ENCODE data around the gene CYP1A2.
"Not testable (repeated sequence)": the region's sequence is repeated elsewhere in the genome, so short reads cannot be mapped to it uniquely, and the experiment has no call there.

The CYP1A2 gene

DNA sequence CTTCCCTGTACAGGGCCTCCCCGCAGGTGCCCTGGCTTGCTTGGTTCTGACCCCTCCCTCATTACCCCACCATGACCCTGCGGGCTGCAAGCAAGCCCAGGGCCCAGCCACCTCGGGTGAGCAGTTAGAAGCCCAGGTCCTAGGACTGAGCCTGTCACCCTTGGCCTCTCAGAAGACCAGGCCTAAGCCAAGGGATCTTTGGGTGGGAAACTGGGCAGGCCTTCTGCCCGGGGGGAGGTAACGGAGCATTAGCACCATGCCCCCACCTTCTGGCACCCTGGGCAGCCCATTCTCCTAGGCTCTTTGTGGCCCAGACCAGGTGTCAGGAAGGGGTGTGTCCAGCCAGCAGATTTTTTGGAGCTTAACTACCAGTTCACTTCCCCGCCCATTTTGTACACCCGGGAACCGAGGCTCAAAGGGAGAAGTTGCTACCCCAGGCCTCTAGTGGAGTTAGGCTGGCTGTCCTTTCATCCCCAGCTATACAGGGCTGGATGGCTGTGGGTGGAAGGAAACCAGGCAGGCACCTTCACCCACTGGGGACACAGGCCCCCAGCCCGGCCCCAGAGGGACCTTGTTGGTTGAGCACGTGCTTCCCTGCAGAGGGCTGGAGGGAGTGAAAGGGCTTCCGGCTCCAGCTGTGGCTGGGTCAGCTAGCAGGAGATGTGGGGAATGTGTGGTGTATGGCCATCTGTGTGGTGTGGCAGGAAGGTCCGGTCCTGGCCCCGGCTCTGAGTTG is 34.6 kb downstream of the CYP1A2 start:
- DNase-seq, result no peak
- H3K36me3 ChIP-seq (ENCODE audit: control insufficient read depth, insufficient read depth, low read length), result no peaks in the 10 kb centered on the region
- peak overlapping the region; percentile 98 for H3K4me2 ChIP-seq (ENCODE audit: low read length)
- no peak overlapping the region for H4K5ac ChIP-seq (ENCODE audit: low read length)
- no peak overlapping the region for H2BK5ac ChIP-seq (ENCODE audit: low read length)
- no peak overlapping the region for H4K8ac ChIP-seq (ENCODE audit: low read depth, low read length)
- no peak overlapping the region for H3K27ac ChIP-seq (ENCODE audit: low read depth, low read length)
- no peak overlapping the region for H3K18ac ChIP-seq (ENCODE audit: low read length)
- H3K23ac ChIP-seq (ENCODE audit: low read length), result peak overlapping the region; percentile 89
- H3K56ac ChIP-seq (ENCODE audit: low read length), result peak overlapping the region; percentile 95
- no peak overlapping the region for H2BK120ac ChIP-seq (ENCODE audit: low read depth, low read length)
- H2BK15ac ChIP-seq (replicated peaks; ENCODE audit: low read depth), result no peak overlapping the region
- H3K4me3 ChIP-seq (ENCODE audit: low read length), result peak overlapping the region; percentile 89
- H3K9ac ChIP-seq (ENCODE audit: low read length), result peak overlapping the region; percentile 75
- peaks cover 29% of the 10 kb centered on the region for H3K79me2 ChIP-seq (ENCODE audit: control insufficient read depth, insufficient read depth, low read length)
- peaks cover 10% of the 10 kb centered on the region for H3K4me1 ChIP-seq (ENCODE audit: control insufficient read depth, low read depth, low read length)
- no CpG with 5 or more reads among the region's 13 CpGs for WGBS (ENCODE audit: extremely low coverage, insufficient coverage, low lambda C conversion rate)
- H2AK5ac ChIP-seq (ENCODE audit: low read length), result peak overlapping the region; percentile 82
- H3K79me1 ChIP-seq (ENCODE audit: low read length), result peaks cover 33% of the 10 kb centered on the region
- no peak overlapping the region for H3K4ac ChIP-seq (ENCODE audit: low read depth, low read length)
- no peaks in the 10 kb centered on the region for H3K27me3 ChIP-seq (ENCODE audit: insufficient read depth, low read length, poor library complexity)

DNA sequence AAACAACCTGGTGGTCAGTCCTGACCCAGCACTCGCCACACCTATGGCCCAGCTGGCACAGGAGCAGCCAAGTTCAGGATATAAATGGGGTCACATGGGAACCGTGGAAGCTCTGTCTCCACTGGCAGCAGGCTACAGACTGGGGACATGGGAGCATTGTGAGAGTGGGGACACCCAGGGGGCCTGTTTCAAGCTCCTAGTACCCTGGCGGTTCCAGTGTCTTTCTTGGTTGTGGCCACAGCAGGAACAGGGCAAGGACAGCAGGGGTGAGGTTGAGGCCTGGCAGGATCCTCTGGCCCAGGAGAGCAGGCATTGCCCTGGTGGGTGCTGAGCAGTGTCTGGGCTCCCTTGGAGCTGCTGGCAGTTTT is 35.1 kb downstream of the CYP1A2 start:
- peak overlapping the region; percentile 75 for H3K9ac ChIP-seq (ENCODE audit: low read length)
- H3K18ac ChIP-seq (ENCODE audit: low read length), result no peak overlapping the region
- WGBS (ENCODE audit: extremely low coverage, insufficient coverage, low lambda C conversion rate), result no CpG with 5 or more reads among the region's 3 CpGs
- peaks cover 37% of the 10 kb centered on the region for H3K79me1 ChIP-seq (ENCODE audit: low read length)
- peaks cover 12% of the 10 kb centered on the region for H3K4me1 ChIP-seq (ENCODE audit: control insufficient read depth, low read depth, low read length)
- H3K4me3 ChIP-seq (ENCODE audit: low read length), result no peak overlapping the region
- H3K36me3 ChIP-seq (ENCODE audit: control insufficient read depth, insufficient read depth, low read length), result no peaks in the 10 kb centered on the region
- H2AK5ac ChIP-seq (ENCODE audit: low read length), result peak overlapping the region; percentile 82
- H2BK120ac ChIP-seq (ENCODE audit: low read depth, low read length), result no peak overlapping the region
- no peak overlapping the region for H2BK15ac ChIP-seq (replicated peaks; ENCODE audit: low read depth)
- H3K4me2 ChIP-seq (ENCODE audit: low read length), result peak overlapping the region; percentile 98
- H4K8ac ChIP-seq (ENCODE audit: low read depth, low read length), result no peak overlapping the region
- peaks cover 29% of the 10 kb centered on the region for H3K79me2 ChIP-seq (ENCODE audit: control insufficient read depth, insufficient read depth, low read length)
- H3K27ac ChIP-seq (ENCODE audit: low read depth, low read length), result no peak overlapping the region
- H3K27me3 ChIP-seq (ENCODE audit: insufficient read depth, low read length, poor library complexity), result no peaks in the 10 kb centered on the region
- no peak overlapping the region for H2BK5ac ChIP-seq (ENCODE audit: low read length)
- H3K23ac ChIP-seq (ENCODE audit: low read length), result peak overlapping the region; percentile 89
- no peak overlapping the region for H3K4ac ChIP-seq (ENCODE audit: low read depth, low read length)
- peak overlapping the region; percentile 95 for H3K56ac ChIP-seq (ENCODE audit: low read length)
- DNase-seq, result no peak
- H4K5ac ChIP-seq (ENCODE audit: low read length), result no peak overlapping the region

GRCh38 chr15:74784426-74785193 is 36.0 kb downstream of the CYP1A2 start:
- Histone ChIP-seq H4K5ac (ENCODE audit: low read length) (no peak overlapping the region), H3K4me1 (ENCODE audit: control insufficient read depth, low read depth, low read length) (peaks cover 12% of the 10 kb centered on the region), H2BK120ac (ENCODE audit: low read depth, low read length) (no peak overlapping the region), H3K4me2 (ENCODE audit: low read length) (no peak overlapping the region), H2BK15ac (replicated peaks; ENCODE audit: low read depth) (no peak overlapping the region), H3K36me3 (ENCODE audit: control insufficient read depth, insufficient read depth, low read length) (no peaks in the 10 kb centered on the region), H3K79me2 (ENCODE audit: control insufficient read depth, insufficient read depth, low read length) (peaks cover 31% of the 10 kb centered on the region), H3K27me3 (ENCODE audit: insufficient read depth, low read length, poor library complexity) (no peaks in the 10 kb centered on the region), H3K27ac (ENCODE audit: low read depth, low read length) (no peak overlapping the region), H3K79me1 (ENCODE audit: low read length) (peaks cover 41% of the 10 kb centered on the region), H3K23ac (ENCODE audit: low read length) (no peak overlapping the region), H3K56ac (ENCODE audit: low read length) (no peak overlapping the region), H4K8ac (ENCODE audit: low read depth, low read length) (no peak overlapping the region), H3K4me3 (ENCODE audit: low read length) (no peak overlapping the region), H3K9ac (ENCODE audit: low read length) (no peak overlapping the region), H3K18ac (ENCODE audit: low read length) (no peak overlapping the region), H2BK5ac (ENCODE audit: low read length) (no peak overlapping the region), H3K4ac (ENCODE audit: low read depth, low read length) (no peak overlapping the region), H2AK5ac (ENCODE audit: low read length) (no peak overlapping the region)
- no peak for DNase-seq
- WGBS (ENCODE audit: extremely low coverage, insufficient coverage, low lambda C conversion rate), result no CpG with 5 or more reads among the region's 8 CpGs

- Histone ChIP-seq H2BK5ac (ENCODE audit: low read length) (no peak overlapping the region), H2BK15ac (replicated peaks; ENCODE audit: low read depth) (no peak overlapping the region), H4K5ac (ENCODE audit: low read length) (no peak overlapping the region), H3K18ac (ENCODE audit: low read length) (no peak overlapping the region), H3K4me2 (ENCODE audit: low read length) (no peak overlapping the region), H3K79me2 (ENCODE audit: control insufficient read depth, insufficient read depth, low read length) (peaks cover 32% of the 10 kb centered on the region), H3K36me3 (ENCODE audit: control insufficient read depth, insufficient read depth, low read length) (no peaks in the 10 kb centered on the region), H3K23ac (ENCODE audit: low read length) (no peak overlapping the region), H2BK120ac (ENCODE audit: low read depth, low read length) (no peak overlapping the region), H3K27me3 (ENCODE audit: insufficient read depth, low read length, poor library complexity) (no peaks in the 10 kb centered on the region), H3K56ac (ENCODE audit: low read length) (no peak overlapping the region), H3K9ac (ENCODE audit: low read length) (no peak overlapping the region), H2AK5ac (ENCODE audit: low read length) (no peak overlapping the region), H3K4me1 (ENCODE audit: control insufficient read depth, low read depth, low read length) (peaks cover 12% of the 10 kb centered on the region), H3K79me1 (ENCODE audit: low read length) (peaks cover 48% of the 10 kb centered on the region), H3K4me3 (ENCODE audit: low read length) (no peak overlapping the region), H4K8ac (ENCODE audit: low read depth, low read length) (no peak overlapping the region), H3K27ac (ENCODE audit: low read depth, low read length) (no peak overlapping the region), H3K4ac (ENCODE audit: low read depth, low read length) (no peak overlapping the region)
- no peak for DNase-seq
- no CpG with 5 or more reads among the region's 13 CpGs for WGBS (ENCODE audit: extremely low coverage, insufficient coverage, low lambda C conversion rate)
These were observed 36.8 kb downstream of the CYP1A2 start for GRCh38 chr15:74785194-74786032.

DNA sequence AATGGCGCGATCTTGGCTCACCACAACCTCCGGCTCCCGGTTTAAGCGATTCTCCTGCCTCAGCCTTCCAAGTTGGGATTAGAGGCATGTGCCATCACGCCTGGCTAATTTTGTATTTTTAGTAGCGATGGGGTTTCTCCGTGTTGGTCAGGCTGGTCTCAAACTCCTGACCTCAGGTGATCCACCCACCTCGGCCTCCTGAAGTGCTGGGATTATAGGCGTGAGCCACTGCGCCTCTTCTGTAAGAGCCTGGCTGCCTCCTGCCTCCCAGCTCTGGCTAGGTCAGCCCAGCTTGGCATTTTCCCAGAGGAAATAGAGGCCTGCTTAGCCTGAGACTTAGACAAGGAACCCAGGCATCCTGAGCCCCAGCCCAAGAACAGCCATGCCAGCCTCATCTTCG is 37.4 kb downstream of the CYP1A2 start:
- not testable (repeated sequence) for H2BK120ac ChIP-seq (ENCODE audit: low read depth, low read length); H3K18ac ChIP-seq (ENCODE audit: low read length); H3K9ac ChIP-seq (ENCODE audit: low read length); H3K4me3 ChIP-seq (ENCODE audit: low read length); H4K8ac ChIP-seq (ENCODE audit: low read depth, low read length); H2BK5ac ChIP-seq (ENCODE audit: low read length); H3K27me3 ChIP-seq (ENCODE audit: insufficient read depth, low read length, poor library complexity); H3K27ac ChIP-seq (ENCODE audit: low read depth, low read length); H2AK5ac ChIP-seq (ENCODE audit: low read length); H4K5ac ChIP-seq (ENCODE audit: low read length); H3K56ac ChIP-seq (ENCODE audit: low read length); H3K4me2 ChIP-seq (ENCODE audit: low read length); H3K4ac ChIP-seq (ENCODE audit: low read depth, low read length); DNase-seq; H3K36me3 ChIP-seq (ENCODE audit: control insufficient read depth, insufficient read depth, low read length); H2BK15ac ChIP-seq (replicated peaks; ENCODE audit: low read depth); H3K23ac ChIP-seq (ENCODE audit: low read length)
- peaks cover 32% of the 10 kb centered on the region for H3K79me2 ChIP-seq (ENCODE audit: control insufficient read depth, insufficient read depth, low read length)
- peaks cover 12% of the 10 kb centered on the region for H3K4me1 ChIP-seq (ENCODE audit: control insufficient read depth, low read depth, low read length)
- no CpG with 5 or more reads among the region's 12 CpGs for WGBS (ENCODE audit: extremely low coverage, insufficient coverage, low lambda C conversion rate)
- H3K79me1 ChIP-seq (ENCODE audit: low read length), result peaks cover 50% of the 10 kb centered on the region
